ENCODE results near the gene SLC25A20. TPM values are rescaled to one million over a fixed set of nuclear protein-coding genes. Genes with fewer than 3 reads are reported as not detected.
"Not testable (repeated sequence)": the region's sequence is repeated elsewhere in the genome, so short reads cannot be mapped to it uniquely, and the experiment has no call there.

The SLC25A20 gene
- total RNA-seq, 1 experiment from 2014 or later: 30.1 TPM

DNA sequence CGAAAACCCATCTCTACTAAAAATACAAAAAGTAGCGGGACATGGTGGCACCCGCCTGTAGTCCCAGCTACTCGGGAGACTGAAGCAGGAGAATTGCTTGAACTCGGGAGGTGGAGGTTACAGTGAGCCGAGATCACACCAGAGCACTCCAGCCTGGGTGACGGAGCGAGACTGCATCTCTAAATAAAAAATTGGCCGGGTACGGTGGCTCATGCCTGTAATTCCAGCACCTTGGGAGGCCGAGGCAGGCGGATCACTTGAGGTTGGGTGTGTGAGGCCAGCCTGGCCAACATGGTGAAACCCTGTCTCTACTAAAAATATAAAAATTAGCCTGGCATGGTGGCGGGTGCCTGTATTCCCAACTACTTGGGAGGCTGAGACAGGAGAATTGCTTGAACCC is 8.3 kb upstream of the SLC25A20 start:
- DNase-seq (ENCODE audit: low spot score); in situ Hi-C loops (cut with HindIII; ENCODE audit: low sequenced_read_pairs): not testable (repeated sequence)

DNA sequence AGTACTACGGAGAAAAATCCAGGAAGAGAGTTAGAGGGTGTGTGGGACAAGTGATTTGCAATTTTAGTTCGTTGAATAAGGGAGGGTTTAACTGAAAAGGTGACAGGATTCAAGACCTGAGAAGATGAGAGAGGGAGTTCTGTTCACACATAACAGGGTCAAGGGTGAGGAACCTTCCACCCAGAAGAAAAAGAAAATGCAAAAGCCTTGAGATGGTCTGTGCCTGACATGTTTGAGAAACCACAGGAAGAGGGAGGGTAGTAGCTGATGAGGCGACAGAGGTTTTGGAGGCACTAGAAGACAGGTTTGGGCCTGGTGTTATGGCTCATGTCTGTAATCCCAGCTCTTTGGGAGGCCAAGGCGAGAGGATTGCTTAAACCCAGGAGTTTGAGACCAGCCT is 591 bp upstream of the SLC25A20 start:
- in situ Hi-C loops (cut with HindIII; ENCODE audit: low sequenced_read_pairs): no loop called here
- DNase-seq (ENCODE audit: low spot score): no peak

DNA sequence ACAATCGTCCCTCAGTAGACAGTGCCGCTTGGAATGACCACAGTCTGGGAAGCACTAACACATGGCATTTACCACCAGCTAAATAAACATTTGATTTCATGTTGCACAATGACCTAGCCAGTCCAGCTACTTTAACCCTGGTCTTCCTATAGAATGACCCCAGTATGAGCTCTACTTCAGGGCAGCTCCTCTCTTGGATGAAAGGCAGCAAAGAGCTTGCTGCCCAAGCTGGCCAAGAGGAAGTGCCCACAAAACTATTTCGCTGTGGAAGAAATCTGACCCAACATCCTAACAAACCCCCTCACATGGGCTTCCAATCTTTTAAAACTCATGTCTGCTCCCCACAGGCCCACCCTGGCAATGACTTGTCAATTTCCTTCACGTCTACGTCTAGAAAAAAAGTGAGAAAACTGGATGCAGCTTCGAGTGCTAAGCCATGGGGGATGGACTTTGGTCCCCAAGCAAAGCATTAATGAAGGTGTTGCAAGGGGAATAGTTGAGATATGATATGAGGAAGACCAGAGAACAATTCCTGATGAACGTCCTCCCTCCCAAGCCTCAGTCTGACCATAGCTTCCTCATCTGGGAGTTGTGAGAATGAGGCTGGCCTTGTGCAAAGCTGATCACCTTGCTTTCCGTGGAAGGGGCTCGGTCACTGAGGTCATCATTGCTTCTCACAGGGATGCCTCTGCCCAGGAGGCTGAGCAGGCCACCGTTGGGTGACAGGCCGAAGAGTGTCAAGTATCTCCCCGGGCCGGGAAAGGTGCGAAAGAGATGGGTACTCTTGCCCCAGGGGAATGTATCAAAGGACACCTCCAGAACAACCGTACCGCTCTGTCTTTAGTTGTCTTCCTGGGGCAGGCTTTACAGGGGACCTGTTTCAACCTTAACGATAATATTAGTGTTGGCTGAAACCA is 964 bp downstream of the SLC25A20 start:
- in situ Hi-C loops (cut with HindIII; ENCODE audit: low sequenced_read_pairs): no loop called here
- DNase-seq (ENCODE audit: low spot score): no peak

DNA sequence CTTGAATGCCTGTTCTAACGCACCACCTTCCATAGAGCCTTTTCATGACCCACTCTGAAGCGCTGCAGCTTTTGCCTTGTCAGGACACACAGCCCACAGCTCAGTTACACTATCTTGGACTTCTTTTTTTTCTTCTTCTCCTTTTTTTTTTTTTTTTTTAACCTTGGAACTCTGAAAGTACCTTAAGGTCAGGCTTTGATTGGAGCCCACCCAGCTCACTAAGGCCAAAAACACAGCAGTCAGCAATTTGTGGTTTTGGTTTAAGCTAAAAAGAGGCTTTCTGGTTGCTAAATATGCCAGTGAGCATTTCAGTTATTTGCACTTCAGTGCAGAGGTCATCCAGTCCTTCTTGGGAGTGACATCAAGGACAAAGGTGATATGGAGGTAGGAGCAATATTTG is 1.7 kb downstream of the SLC25A20 start:
- in situ Hi-C loops (cut with HindIII; ENCODE audit: low sequenced_read_pairs): no loop called here
- DNase-seq (ENCODE audit: low spot score): no peak

DNA sequence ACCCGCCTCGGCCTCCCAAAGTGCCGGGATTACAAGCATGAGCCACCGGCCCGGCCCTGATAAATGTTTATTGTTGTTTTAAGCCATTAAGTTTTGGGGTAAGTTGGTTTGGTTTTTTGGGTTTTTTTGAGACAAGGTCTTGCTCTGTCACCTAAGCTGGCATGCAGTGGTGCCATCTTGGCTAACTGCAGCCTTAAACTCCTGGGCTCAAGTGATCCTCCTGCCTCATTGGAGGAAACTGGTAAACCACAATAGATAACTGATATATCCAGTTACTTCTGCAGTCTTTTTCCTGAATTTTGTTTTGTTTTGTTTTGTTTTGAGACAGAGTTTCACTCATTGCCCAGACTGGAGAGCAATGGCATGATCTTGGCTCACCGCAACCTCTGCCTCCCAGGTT is 4.2 kb downstream of the SLC25A20 start:
- in situ Hi-C loops (cut with HindIII; ENCODE audit: low sequenced_read_pairs): no loop called here
- DNase-seq (ENCODE audit: low spot score): no peak

DNA sequence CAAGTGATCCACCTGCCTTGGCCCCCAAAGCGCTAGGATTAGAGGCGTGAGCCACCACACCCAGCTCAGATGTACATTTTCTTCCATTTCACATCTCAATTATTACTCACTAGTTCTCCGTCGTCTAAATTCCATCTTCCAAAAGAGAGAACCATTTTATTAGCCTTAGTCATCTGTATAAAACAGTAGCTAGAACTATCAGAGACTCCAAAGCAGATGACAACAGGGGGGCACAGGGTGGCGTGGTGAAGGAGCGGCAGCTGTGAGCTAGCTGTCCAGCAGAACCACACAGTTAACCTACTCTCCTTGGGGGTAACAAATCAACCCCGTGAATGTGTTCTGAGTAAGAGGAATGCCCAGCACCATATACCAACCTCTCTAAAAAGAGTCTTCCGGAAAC is 7.1 kb downstream of the SLC25A20 start:
- no peak for DNase-seq (ENCODE audit: low spot score)
- in situ Hi-C loops (cut with HindIII; ENCODE audit: low sequenced_read_pairs): no loop called here

DNA sequence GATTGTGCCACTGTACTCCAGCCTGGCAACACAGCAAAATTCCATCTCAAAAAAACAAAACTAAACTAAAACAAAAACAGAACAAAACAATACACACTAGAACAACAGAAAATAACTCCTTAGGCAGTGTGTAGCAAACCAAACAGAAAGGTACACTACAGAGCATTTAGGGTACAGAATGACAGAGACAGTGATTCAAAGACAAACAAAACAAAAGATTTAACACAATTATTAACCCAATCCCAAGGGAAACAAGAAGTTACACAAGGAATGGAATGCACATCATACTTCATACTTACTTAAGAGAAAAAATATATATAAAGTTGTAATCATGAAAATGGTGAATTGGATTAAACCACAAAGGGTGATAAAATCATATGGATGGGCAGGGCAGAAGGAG is 12.9 kb downstream of the SLC25A20 start:
- in situ Hi-C loops (cut with HindIII; ENCODE audit: low sequenced_read_pairs): no loop called here
- no peak for DNase-seq (ENCODE audit: low spot score)

DNA sequence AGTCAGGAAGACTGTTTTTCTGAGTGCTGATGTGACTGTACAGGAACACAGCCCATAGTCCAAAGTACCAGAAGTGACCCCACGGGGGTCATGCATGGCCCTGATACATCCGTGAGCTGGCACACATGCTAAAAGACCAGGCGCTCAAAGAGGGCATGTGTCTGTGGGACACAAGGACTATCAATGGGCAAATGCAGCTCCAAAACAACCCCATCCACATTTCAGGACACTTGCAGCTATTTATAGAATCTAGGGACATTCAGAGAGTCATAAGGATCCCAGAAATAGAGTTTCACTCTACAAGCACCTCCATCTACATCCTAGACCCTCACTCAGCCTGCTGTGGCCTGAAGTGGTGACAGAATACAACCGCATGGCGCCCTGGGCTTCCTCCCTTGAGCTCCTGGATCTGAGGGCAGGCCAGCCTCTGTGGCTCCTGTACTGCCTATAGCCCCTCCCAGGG is 17.0 kb downstream of the SLC25A20 start:
- DNase-seq (ENCODE audit: low spot score): no peak
- in situ Hi-C loops (cut with HindIII; ENCODE audit: low sequenced_read_pairs): no loop called here

DNA sequence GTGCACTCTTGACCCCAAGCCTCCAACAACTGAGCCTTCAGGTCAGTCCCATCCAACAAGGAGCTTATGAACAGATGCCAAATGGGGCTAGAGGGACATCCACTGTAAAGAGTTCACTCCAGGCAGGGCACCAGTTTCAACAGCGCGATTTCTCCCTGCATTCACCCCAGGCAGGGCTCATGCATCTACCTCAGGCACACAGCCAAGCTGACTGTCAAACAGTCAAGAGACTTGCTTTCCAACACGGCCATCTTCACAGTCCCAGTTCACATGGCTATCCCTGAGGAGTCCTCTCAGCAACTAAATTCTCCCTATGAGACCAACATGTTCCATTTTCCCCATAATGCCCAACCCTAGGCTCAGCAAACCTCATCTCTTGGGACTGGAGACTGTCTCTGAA is 17.7 kb downstream of the SLC25A20 start:
- DNase-seq (ENCODE audit: low spot score): no peak
- in situ Hi-C loops (cut with HindIII; ENCODE audit: low sequenced_read_pairs): no loop called here

DNA sequence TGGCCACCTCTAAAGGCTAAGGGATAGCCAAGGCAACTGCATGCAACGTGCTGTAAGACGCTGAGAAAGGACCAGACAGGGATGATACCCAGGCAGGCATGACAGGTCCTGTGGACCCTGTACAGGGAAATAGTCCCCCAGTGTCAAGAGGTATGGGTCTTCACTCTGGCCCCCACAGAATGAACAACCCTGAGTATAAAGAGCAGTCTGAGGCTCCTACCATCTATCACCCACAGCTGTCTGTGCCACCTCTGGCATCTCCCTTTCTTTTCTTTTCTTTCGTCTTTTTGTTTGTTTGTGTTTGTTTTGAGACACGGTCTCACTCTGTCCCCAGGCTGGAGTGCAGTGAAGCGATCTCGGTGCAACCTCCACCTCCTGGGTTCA is 18.7 kb downstream of the SLC25A20 start:
- no peak for DNase-seq (ENCODE audit: low spot score)
- in situ Hi-C loops (cut with HindIII; ENCODE audit: low sequenced_read_pairs): no loop called here

DNA sequence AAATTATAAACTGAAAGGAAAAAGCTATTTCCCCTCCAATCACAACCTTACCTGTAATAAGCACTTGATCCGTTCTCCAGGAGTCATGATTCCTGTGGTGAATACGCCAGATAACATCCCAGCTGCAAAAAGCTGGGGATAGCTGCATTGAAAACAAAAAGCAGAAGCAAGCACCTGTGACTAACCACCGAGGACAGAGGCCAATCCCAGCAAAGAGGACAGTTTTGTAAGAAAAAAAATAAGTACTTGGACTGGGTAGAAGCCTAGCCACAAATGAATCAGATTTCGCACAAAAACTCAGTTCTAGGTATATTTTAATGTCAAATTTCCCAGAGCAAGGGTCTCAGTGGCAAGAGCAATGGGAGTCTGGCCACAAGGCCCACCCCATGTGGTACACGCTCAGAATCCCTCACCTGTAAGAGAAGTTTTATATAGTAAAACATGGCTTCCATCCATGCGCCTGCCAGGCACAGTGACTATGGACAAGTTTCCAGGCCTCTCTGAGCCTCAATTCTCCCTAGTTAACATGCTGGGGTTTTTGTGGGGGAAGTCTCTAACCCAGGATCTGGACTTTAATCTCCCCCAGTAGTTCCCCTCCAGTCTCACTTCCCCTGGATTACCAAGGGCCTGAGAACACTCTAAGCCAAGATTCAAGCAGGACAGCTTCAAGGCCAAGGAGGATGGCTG is 19.2 kb downstream of the SLC25A20 start:
- DNase-seq (ENCODE audit: low spot score): no peak
- in situ Hi-C loops (cut with HindIII; ENCODE audit: low sequenced_read_pairs): no loop called here

DNA sequence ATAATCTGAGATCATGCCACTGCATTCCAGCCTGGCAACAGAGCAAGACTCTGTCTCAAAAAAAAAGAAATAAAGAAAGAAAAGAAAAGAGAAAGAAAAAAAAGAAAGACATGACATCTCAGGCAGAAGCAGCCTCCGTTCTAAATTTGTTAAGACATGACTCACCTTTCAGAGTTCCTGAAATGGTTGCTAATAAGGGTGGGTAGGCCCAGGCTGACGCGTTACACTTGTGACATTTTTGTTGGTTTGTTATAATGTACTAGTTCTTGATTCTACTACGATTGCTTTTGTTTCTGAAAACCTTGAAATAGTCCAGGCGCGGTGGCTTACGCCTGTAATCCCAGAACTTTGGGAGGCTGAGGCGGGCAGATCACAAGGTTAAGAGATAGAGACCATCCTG is 21.0 kb downstream of the SLC25A20 start:
- in situ Hi-C loops (cut with HindIII; ENCODE audit: low sequenced_read_pairs): no loop called here
- no peak for DNase-seq (ENCODE audit: low spot score)

DNA sequence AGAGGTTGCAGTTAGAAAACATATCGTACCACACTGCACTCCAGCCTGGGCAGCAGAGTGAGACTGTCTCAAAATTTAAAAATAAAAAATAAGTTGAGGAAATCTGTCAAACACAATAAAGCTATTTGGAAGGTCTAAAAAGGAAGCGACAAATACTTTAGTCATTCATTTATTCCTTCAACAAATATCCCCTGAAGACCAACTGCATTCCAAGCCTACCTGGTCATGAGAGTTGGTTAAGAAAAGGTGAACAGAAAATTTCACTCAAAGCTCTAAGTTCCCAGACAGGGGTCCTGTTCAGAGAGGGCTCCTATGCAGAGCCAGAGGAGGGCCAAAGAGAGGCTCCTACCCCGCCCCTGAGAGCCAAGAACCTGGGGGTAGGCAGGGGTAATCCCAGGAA is 35.6 kb downstream of the SLC25A20 start:
- in situ Hi-C loops (cut with HindIII; ENCODE audit: low sequenced_read_pairs): no loop called here
- no peak for DNase-seq (ENCODE audit: low spot score)

DNA sequence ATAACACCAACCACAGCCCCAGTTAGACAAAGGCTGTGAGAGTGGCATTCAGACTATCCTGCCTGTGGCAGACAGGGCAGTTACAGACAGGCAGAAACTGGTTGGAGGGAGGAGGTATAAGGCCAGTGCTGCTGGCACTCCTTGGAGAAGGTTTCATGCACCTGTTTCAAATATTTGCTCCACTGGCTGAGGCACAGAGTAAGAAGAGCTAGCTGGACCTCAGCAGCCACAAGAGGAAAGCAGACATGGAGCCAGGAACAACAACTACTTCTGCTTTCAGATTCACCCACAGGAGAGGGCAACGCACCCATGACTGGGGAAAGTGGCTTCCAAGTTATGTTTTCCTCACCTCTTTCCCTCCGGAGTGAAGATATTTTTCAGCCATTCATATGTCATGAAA is 39.5 kb downstream of the SLC25A20 start:
- no peak for DNase-seq (ENCODE audit: low spot score)
- in situ Hi-C loops (cut with HindIII; ENCODE audit: low sequenced_read_pairs): no loop called here

DNA sequence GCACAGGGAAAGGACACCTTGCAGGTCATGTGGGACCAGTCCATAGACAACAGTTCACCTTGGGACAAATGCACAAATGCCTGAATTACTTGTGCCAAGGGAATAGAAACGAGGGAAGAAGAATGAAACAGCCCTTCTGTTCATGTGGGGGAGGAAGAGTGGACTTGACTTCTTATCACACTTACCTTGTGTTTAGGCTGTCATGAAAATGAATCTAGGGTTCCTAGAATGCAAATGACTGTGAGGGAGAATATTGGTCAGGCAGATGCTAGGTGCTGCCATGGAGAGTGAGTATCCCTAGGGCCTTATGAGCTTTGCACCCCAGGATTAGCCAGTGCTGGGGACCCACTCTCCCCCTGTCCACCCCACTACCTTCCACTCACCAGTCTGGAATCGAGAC is 40.0 kb downstream of the SLC25A20 start:
- in situ Hi-C loops (cut with HindIII; ENCODE audit: low sequenced_read_pairs): no loop called here
- no peak for DNase-seq (ENCODE audit: low spot score)

DNA sequence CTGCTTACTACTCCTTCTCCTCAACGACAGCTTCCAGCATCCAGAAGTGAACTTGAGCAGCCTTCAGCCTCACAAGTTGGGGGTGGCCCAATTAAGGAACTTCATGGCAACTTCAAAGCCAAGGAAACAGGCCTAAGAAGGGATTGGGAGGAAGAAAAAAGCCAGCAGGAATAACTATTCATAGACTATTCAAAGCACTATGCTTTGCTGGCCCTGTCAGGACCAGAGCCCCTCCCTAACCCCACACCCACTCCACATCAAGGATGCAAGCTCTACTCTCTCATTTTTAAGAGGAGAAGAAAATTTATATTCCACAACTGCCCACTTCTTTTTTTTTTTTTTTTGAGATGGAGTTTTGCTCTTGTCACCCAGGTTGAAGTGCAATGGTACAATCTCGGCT is 41.0 kb downstream of the SLC25A20 start:
- DNase-seq (ENCODE audit: low spot score): no peak
- in situ Hi-C loops (cut with HindIII; ENCODE audit: low sequenced_read_pairs): no loop called here

DNA sequence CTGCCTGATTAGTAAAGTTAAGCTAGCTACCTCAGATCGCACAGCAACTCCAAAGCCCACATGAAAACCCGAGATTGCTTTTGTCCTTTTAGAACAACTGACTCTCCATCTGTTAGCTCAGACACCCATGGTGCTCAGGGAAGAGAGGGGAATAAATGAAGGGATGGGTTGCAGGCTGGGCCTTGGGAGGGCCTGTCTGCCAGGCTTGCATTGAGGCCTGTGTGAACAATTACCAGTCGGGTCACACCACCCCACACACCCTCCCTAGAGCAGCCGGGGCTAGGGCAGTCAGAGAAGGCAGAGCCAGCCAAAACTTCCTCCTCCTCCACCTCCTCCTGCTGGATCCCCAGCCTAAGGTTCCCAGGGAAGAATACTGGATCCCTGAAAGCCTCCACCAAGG is 42.2 kb downstream of the SLC25A20 start:
- peak; percentile 15 for DNase-seq (ENCODE audit: low spot score)
- in situ Hi-C loops (cut with HindIII; ENCODE audit: low sequenced_read_pairs): no loop called here

DNA sequence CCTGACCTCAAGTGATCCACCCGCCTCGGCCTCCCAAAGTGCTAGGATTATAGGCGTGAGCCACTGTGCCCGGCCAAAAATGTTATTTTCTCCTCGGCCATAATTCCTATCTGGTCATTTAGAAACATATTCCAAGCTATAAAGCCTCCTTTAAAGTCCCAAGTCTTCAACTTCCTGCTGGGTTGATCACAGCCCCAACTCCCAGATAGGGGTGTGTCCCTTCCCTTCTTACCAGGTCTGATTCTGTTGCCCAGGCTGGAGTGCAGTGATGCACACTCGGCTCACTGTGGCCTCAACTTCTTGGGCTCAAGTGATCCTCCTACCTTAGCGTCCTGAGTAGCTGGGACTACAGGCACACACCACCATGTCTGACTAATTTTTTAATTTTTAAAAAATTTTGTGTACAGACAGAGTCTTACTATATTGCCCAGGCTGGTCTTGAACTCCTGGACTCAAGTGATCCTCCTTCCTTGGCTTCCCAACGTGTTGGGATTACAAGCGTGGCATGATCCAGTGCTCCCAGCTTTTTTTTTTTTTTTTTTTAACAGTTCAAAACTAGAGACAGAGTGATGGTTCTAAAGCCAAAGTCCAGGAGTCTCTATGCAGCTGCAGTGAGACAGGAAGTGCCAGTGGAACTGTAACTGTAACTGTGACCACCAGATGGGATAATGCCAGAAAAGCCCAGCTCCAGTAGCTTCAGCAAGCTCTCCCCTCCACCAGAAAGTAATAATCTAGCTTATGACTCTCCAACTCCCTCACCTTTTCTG is 42.8 kb downstream of the SLC25A20 start:
- in situ Hi-C loops (cut with HindIII; ENCODE audit: low sequenced_read_pairs): no loop called here
- DNase-seq (ENCODE audit: low spot score): no peak

DNA sequence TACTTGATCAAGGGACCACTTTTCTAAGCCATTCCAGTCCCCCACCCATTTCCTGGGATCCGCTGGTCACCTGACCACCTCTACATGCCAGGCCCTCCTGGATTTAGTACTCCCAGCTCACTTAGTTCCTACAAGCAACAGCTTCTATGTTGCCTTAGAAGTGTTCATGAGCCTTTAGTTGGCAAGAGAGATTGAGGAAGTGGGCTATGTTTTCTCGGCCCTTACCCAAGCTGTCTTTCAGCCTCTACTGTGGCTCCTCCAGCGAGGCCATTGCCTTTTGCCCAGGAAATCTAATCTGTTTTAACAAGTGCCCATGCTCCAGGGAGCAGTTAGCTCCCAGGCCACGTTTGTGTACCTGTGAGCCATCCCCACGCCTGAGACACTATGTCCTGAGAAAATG is 46.5 kb downstream of the SLC25A20 start:
- no peak for DNase-seq (ENCODE audit: low spot score)
- in situ Hi-C loops (cut with HindIII; ENCODE audit: low sequenced_read_pairs): no loop called here

DNA sequence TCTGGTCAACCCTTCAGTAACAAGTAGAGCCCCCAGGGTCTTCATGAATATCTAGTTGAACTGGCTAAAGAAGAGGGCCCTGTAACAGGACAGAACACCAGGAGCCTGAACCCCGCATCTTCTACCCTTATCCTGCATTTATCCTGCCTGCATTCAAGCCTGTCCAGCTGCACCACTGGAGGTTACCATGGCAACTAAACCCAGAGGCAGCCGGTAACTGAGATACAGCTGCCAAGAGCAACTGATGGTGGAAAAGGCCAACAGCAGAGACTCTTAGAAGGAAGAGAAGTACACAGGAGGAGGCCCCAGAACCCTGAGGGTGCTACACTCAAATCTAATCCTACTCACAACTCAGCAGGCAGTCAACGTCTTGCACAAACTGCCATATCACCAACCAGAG is 47.3 kb downstream of the SLC25A20 start:
- in situ Hi-C loops (cut with HindIII; ENCODE audit: low sequenced_read_pairs): no loop called here
- no peak for DNase-seq (ENCODE audit: low spot score)

All from G401 (cell line).